ENCODE measurements around the gene DDX4. TPM values are rescaled to one million over a fixed set of nuclear protein-coding genes. Genes with fewer than 3 reads are reported as not detected.

DDX4 gene
- total RNA-seq, 1 experiment from 2014 or later: not detected

GRCh38 chr5:55857247-55857640 is 119.4 kb downstream of the DDX4 start:
- DNase-seq (ENCODE audit: low spot score): no peak
- in situ Hi-C loops (cut with HindIII; ENCODE audit: low sequenced_read_pairs): no loop called here

- in situ Hi-C loops (cut with HindIII; ENCODE audit: low sequenced_read_pairs): no loop called here
- DNase-seq (ENCODE audit: low spot score): no peak
These were observed 120.2 kb downstream of the DDX4 start for GRCh38 chr5:55858104-55858503.

GRCh38 chr5:55860288-55860687 is 122.4 kb downstream of the DDX4 start:
- in situ Hi-C loops (cut with HindIII; ENCODE audit: low sequenced_read_pairs): no loop called here

GRCh38 chr5:55860709-55861108 is 122.8 kb downstream of the DDX4 start:
- in situ Hi-C loops (cut with HindIII; ENCODE audit: low sequenced_read_pairs): no loop called here
- DNase-seq (ENCODE audit: low spot score): no peak

More at GRCh38 chr5:55860288-55860687, 122.4 kb downstream of the DDX4 start:
- no peak for DNase-seq (ENCODE audit: low spot score)

GRCh38 chr5:55864606-55865541 is 127.0 kb downstream of the DDX4 start:
- DNase-seq (ENCODE audit: low spot score): no peak
- in situ Hi-C loops (cut with HindIII; ENCODE audit: low sequenced_read_pairs): no loop called here

- no peak for DNase-seq (ENCODE audit: low spot score)
- in situ Hi-C loops (cut with HindIII; ENCODE audit: low sequenced_read_pairs): no loop called here
These were observed 128.0 kb downstream of the DDX4 start for GRCh38 chr5:55865831-55866230.

GRCh38 chr5:55866485-55866884 is 128.6 kb downstream of the DDX4 start:
- DNase-seq (ENCODE audit: low spot score): no peak
- in situ Hi-C loops (cut with HindIII; ENCODE audit: low sequenced_read_pairs): no loop called here

Other genes with a start within 250 kb of the DDX4 start
- gene PLPP1, start 203.1 kb upstream of the DDX4 start, total RNA-seq (2014; rRNA removed; shearing (Covaris generic)): 7.6 and 13.3 TPM in 2 replicates
- 23.3 and 24.9 TPM in 2 replicates for gene SLC38A9, start 25.7 kb upstream of the DDX4 start, total RNA-seq (2014; rRNA removed; shearing (Covaris generic))
- not detected in 2 replicates for gene IL31RA, start 113.3 kb downstream of the DDX4 start, total RNA-seq (2014; rRNA removed; shearing (Covaris generic))

All from G401 (cell line).